HG03139 (cell line): Measurements from ENCODE around the gene CA9.
A peak's percentile ranks its signal among the peaks of the same experiment; 100 is the strongest.
"Not testable (repeated sequence)": the region's sequence is repeated elsewhere in the genome, so short reads cannot be mapped to it uniquely, and the experiment has no call there.

Experiments
- ATAC-seq: cut with Tn5 transposase; IDR thresholded peaks from one replicate; pipeline ENCODE4 v1.9.1; 2021; ENCODE audit not compliant: unreplicated experiment

CA9 gene

GRCh38 chr9:35673132-35674024 lies at the start of gene CA9:
Gene CA9 (plus strand): TSS chr9:35673928. CDS start chr9:35673960, 32 bp downstream.
- ATAC-seq: no peak

GRCh38 chr9:35627575-35627974 lies 46.2 kb upstream of the CA9 start:
- no peak for ATAC-seq

GRCh38 chr9:35628389-35628991 lies 45.2 kb upstream of the CA9 start:
- ATAC-seq: no peak

DNA sequence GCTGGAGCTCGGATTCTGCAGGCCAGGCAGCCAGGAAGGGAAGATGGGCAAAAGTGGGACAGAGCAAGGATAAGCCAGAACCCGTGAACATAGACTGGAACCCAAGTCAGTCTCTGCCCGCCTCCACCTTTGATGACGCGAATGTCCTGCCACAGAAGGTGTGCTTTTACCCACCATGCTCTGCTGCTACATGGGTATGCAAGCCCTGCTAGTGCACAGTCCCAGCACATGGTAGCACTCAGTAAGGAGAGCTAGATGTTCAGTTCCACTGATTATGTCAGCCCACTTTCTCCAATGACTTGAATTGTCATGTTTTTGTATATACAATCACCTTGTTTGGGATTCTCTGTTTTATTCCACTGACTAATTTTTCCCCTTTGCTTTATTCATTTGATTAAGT lies 44.1 kb upstream of the CA9 start:
- ATAC-seq: no peak

DNA sequence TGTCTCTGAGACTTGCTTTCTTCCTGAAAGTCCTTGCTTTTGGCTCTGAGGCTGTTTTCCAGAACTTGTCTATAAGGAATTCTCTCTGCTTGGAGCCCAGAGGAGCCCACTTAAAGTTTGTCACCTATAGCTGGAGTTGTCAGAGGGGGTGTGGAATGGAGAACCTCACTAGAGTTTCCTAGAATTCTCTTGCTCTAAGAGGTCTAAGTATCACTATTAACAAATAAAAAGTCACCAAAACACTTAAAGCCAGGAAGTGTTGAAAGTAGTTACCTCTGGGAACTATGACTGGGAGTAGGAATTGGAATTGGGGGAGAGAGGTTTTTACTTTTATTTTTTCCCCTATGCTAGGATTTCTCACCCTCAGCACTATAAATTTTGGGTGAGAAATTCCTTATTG lies 38.0 kb upstream of the CA9 start:
- no peak for ATAC-seq

DNA sequence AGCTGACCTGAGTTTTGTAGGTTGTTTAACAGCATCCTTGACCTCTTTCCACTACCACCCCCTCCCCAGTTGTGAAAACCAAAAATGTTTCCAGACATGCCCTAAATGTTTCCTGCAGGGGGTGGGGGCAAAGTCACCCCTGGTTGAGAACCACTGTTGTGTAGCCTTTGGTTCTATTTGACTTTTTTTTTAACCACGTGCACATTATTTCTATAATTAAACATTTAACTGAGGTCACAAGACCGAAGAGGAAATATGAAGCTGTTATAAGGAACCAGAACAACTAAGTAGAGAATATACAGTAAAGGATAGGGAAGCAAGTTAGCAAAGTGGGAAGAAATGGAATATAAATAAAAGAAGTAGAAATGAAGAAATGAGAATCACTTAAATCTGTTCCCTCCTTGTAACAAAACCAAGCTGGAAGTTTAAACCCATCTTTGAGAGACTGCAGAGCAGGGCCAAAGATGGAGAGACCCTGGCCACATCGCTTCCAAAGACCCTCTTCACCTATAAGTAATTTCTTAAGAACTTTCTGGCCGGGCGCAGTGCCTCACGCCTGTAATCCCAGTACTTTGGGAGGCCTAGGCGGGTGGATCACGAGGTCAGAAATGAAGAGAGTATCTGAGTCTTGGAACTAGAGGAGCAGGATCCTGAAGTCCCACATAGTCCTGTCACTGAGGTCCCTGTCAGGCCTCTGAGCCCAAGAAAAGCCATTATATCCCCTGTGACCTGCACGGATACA lies 37.4 kb upstream of the CA9 start:
- ATAC-seq: no peak

DNA sequence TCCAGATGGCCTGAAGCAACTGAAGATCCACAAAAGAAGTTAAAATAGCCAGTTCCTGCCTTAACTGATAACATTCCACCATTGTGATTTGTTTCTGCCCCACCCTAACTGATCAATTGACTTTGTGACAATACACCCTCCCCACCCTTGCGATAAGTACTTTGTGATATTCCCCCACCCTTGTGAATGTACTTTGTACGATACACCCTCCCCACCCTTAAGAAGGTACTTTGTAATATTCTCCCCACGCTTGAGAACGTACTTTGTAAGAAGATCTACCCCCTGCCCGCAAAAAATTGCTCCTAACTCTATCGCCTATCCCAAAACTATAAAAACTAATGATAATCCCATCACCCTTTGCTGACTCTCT lies 36.9 kb upstream of the CA9 start:
- not testable (repeated sequence) for ATAC-seq

DNA sequence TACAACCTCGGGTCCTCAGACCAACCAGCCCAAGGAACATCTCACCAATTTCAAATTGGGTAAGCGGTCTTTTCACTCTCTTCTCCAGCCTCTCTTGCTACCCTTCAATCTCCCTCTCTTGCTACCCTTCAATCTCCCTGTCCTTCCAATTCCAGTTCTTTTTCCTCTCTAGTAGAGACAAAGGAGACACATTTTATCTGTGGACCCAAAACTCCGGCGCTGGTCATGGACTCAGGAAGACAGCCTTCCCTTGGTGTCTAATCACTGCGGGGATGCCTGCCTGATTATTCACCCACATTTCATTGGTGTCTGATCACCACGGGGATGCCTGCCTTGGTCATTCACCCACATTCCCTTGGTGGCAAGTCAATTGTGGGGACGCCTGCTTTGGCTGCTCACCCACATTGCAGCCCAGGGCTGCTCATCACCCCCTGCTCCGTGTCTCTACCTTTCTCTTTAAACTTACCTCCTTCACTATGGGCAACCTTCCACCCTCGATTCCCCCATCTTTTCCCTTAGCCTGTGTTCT lies 36.2 kb upstream of the CA9 start:
- ATAC-seq: not testable (repeated sequence)

- not testable (repeated sequence) for ATAC-seq
Measured at GRCh38 chr9:35638751-35639150, 35.0 kb upstream of the CA9 start.

- not testable (repeated sequence) for ATAC-seq
Measured at GRCh38 chr9:35639225-35639624, 34.5 kb upstream of the CA9 start.

DNA sequence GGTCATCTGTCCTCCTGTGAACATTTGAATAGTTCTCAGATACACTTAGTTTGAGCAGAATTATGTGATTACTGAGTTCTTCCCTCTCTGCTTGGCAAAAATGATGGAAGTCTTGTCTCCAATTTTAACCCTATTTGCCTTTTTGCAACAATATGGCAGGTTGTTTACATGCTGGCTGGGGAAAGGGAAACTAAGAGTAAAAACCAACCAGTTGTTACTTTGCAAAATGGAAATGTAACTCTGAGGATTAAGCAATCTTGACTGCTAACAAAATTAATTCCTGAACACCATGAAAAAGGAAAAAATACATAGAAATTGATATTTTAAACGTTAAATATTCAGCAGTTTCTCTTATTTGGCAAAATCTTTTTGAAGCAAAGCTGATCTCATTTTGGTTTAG lies 34.1 kb upstream of the CA9 start:
- ATAC-seq: no peak

- not testable (repeated sequence) for ATAC-seq
Measured at GRCh38 chr9:35640431-35640830, 33.3 kb upstream of the CA9 start.

- not testable (repeated sequence) for ATAC-seq
Measured at GRCh38 chr9:35641478-35641877, 32.2 kb upstream of the CA9 start.

DNA sequence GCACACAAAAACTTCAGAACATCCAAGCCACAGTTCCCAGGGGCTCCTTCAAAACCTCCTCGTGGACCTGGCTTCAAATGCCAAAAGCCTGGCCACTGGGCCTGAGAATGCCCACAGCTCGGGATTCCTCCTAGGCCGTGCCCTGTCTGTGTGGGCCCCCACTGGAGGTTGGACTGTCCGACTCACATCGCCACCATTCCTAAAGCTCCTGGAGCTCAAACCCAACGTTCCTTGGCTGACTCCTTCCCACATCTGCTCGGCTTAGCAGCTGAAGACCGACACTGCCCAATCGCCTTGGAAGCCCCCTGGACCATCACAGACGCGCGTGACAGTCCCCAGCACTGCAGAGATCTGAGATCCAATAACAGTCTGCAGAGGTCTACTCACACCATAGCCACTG lies 30.7 kb upstream of the CA9 start:
- no peak for ATAC-seq

GRCh38 chr9:35645736-35646135 lies 28.0 kb upstream of the CA9 start:
- not testable (repeated sequence) for ATAC-seq

DNA sequence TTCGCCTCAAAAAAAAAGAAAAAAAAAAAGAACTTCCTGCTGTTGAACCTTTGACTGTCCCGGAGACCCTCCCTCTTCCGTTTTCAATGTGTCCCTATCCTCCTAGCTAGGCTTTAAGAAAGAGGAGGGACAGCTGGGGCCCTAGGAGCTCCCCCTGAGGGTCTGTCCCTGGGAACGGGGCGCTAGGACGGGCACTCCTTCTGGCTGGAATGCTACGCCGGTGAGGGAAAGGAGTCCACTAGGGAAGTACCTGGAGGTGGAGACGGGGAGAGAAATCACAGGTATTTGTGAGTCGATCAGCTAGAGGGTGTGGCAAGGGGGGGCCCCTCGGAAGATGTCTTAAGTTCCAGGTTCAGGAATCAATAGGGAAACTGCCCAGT lies 27.6 kb upstream of the CA9 start:
- ATAC-seq: no peak

DNA sequence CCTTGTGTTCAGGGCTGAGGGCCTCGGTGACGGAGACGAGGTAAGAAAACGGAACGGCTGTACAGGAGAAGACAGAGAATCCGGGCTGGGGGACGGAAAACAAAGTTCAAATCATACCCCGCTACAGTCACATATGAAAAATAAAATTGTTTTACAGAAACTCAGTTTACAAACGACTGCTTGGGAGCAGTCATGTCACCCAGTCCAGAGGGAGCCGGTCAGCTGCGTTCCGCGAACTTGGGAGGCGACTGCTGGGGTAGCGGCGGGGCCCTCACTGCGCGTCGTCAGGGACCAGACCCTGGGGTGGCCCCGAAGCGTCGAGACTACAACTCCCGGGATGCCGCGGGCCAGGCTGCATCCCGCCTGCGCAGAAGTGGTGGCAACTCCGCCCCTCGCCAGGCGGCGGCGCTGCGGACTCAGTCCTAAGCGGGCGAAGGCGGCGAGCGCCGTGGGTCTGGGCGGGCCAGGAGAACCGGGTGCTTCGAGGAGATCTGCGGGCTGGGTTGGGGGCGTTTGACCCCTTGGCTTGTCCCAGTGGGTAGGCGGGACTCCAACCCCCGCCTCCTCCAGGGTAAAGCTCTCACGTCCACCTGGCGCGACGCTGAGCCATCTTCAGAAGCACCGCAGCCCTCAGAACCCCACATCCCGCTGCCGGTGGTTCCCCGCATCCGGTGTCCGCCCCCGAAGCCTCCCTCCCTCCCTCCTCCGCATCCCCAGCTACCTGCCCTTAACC lies 27.0 kb upstream of the CA9 start:
- peak; percentile 79 for ATAC-seq

DNA sequence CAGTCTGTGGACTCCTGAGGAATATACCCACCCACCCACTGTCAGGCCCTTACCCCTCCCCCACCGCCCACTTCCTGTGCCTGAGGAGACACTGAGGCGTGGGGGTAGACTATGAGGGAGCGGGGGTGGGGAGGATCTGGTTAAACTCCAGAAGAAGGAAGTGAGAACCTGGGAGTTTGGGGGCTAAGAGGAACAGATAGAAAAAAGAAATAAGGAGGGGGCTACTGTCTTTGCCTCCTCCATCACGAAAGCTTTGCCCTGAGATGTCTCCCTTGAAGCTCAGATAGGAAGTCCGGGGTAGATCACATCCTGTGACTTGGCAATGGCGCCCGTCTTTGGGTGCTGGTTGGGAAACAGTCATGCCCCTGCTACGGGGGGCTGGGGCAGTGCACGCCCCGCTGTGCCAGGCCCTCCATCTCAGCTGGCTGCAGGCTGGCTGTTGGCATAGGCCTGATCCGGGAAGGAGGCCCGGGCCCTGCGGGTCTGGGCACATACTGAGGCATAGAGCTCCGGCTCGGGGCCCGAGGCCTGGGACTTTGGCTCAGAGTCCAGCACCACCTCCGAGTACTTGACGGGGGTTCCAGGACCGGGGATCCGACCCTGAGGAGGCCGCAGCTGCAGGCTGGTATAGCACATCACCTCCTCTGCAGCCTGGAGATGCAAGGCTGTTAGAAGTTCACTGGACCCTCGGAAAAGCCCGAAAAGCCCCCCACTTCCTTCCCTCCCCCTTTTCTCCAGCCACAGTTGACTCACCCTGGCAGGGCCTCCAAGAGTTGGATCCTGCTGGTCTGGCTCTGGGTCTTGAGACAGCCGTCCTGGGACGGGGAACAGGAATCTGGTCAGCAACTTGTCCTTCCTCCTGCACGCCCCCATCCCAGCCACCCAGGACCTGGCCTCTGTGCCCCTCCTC lies 24.0 kb upstream of the CA9 start:
- no peak for ATAC-seq

- ATAC-seq: no peak
Measured at GRCh38 chr9:35650341-35651158, 23.2 kb upstream of the CA9 start, which contains the start of gene SIT1. Gene SIT1 (minus strand): TSS chr9:35650931. CDS start chr9:35650853, 78 bp downstream.
